Measurements from ENCODE around the gene TTC7B. TPM values are rescaled to one million over a fixed set of nuclear protein-coding genes. Genes with fewer than 3 reads are reported as not detected.

The TTC7B gene
- total and polyA plus RNA-seq, 10 of the 15 experiments (the other 5 are each of a cell fraction or from before 2014, with no cell fraction given), result under 0.01 to 1.1 (median 0.26) TPM; not detected in 2

DNA sequence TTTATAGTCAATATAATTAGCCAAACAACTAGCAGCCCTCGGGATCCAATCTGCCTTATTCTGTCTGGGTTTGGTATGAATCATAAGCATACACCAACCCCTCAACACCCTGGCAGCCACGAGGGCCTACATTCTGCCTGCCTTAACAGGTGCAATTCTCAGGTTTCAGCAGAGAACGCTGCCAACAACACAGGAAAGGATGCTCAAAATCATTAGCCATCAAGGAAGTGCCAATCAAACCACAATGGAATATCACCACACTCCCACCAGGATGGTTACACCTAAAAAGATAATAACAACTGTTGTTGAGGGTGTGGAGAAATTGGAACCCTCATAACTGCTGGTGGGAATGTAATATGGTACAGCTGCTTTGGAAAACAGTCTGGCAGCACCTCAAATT lies 122.8 kb downstream of the TTC7B start (continued):
- TF ChIP-seq, protein P1, sequence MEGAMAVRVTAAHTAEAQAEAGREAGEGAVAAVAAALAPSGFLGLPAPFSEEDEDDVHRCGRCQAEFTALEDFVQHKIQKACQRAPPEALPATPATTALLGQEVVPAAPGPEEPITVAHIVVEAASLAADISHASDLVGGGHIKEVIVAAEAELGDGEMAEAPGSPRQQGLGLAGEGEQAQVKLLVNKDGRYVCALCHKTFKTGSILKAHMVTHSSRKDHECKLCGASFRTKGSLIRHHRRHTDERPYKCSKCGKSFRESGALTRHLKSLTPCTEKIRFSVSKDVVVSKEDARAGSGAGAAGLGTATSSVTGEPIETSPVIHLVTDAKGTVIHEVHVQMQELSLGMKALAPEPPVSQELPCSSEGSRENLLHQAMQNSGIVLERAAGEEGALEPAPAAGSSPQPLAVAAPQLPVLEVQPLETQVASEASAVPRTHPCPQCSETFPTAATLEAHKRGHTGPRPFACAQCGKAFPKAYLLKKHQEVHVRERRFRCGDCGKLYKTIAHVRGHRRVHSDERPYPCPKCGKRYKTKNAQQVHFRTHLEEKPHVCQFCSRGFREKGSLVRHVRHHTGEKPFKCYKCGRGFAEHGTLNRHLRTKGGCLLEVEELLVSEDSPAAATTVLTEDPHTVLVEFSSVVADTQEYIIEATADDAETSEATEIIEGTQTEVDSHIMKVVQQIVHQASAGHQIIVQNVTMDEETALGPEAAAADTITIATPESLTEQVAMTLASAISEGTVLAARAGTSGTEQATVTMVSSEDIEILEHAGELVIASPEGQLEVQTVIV (IDR thresholded peaks at IDR 0.05; ENCODE audit: borderline replicate concordance, partially characterized antibody), result no peak
- TF ChIP-seq, protein P2, sequence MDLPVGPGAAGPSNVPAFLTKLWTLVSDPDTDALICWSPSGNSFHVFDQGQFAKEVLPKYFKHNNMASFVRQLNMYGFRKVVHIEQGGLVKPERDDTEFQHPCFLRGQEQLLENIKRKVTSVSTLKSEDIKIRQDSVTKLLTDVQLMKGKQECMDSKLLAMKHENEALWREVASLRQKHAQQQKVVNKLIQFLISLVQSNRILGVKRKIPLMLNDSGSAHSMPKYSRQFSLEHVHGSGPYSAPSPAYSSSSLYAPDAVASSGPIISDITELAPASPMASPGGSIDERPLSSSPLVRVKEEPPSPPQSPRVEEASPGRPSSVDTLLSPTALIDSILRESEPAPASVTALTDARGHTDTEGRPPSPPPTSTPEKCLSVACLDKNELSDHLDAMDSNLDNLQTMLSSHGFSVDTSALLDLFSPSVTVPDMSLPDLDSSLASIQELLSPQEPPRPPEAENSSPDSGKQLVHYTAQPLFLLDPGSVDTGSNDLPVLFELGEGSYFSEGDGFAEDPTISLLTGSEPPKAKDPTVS (IDR thresholded peaks at IDR 0.05; ENCODE audit: low read depth, low read length), result no peak

DNA sequence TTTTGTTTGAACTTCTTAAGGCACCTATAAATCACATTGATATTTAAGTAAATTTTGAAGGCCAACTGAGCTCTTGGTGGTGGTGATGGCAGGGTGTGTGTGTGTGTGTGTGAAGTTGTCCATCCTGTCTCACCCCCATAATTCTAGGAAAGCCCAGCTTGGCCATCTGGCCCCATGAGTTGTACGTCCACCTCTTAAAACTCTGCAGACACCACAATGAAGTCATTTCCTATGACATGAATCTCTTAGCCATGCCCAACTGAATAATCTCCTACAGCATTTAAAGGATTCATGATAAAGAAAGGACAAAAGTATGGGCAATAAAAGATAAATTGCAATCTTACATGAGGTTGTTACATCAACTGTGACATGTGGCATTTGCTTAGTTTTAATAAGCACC lies 123.4 kb downstream of the TTC7B start:
- 53% methylated on average over 1 of the region's 1 CpG for WGBS (ENCODE audit: insufficient coverage, insufficient replicate concordance, low lambda C conversion rate, missing lambda C conversion rate)
- Histone ChIP-seq H3K4me1 (ENCODE audit: control insufficient read depth, insufficient read depth, low read length) (no peaks in the 10 kb centered on the region), H3K27ac (ENCODE audit: control insufficient read depth, insufficient read depth) (no peak overlapping the region), H3K79me2 (ENCODE audit: control insufficient read depth, insufficient read depth, low read length) (no peaks in the 10 kb centered on the region), H4K20me1 (ENCODE audit: control insufficient read depth, insufficient read depth) (no peaks in the 10 kb centered on the region), H3K36me3 (ENCODE audit: control insufficient read depth in 2 of 2, insufficient read depth in 2 of 2, low read length in 1 of 2) (no peaks in the 10 kb centered on the region), H3K9ac (ENCODE audit: control insufficient read depth, insufficient read depth, low read length) (no peak overlapping the region), H2AFZ (ENCODE audit: control insufficient read depth, low read depth, low read length) (no peak overlapping the region), H3K4me2 (ENCODE audit: control insufficient read depth, insufficient read depth) (no peak overlapping the region), H3K4me3 (no peak overlapping the region), H3K27me3 (replicated peaks in 1 of 2; ENCODE audit: control insufficient read depth in 2 of 2, insufficient read depth in 2 of 2, low read length in 1 of 2) (peaks cover 0 to 2% of the 10 kb centered on the region in 2 experiments; a peak in 1 of 4 replicates), H3K9me3 (replicated peaks; ENCODE audit: control insufficient read depth, insufficient read depth, low read length) (no peaks in the 10 kb centered on the region)
- intact Hi-C loops (cut with micrococcal nuclease; ENCODE audit: unreplicated experiment), result no loop called here
- SMC1A ChIA-PET (ENCODE audit: uncharacterized antibody, unreplicated experiment), result no interaction called here
- TF ChIP-seq, protein P3, sequence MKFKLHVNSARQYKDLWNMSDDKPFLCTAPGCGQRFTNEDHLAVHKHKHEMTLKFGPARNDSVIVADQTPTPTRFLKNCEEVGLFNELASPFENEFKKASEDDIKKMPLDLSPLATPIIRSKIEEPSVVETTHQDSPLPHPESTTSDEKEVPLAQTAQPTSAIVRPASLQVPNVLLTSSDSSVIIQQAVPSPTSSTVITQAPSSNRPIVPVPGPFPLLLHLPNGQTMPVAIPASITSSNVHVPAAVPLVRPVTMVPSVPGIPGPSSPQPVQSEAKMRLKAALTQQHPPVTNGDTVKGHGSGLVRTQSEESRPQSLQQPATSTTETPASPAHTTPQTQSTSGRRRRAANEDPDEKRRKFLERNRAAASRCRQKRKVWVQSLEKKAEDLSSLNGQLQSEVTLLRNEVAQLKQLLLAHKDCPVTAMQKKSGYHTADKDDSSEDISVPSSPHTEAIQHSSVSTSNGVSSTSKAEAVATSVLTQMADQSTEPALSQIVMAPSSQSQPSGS (IDR thresholded peaks at IDR 0.05; ENCODE audit: low read length), result no peak
- TF ChIP-seq FOS (IDR thresholded peaks at IDR 0.05; ENCODE audit: borderline replicate concordance, extremely low read depth, insufficient read length) (no peak), HDAC6 (IDR thresholded peaks at IDR 0.05; ENCODE audit: unreplicated experiment) (no peak), KAT2A (conservative IDR thresholded peaks at IDR 0.05; ENCODE audit: control insufficient read depth, low read depth, low read length) (no peak)
- TF ChIP-seq, protein P4, sequence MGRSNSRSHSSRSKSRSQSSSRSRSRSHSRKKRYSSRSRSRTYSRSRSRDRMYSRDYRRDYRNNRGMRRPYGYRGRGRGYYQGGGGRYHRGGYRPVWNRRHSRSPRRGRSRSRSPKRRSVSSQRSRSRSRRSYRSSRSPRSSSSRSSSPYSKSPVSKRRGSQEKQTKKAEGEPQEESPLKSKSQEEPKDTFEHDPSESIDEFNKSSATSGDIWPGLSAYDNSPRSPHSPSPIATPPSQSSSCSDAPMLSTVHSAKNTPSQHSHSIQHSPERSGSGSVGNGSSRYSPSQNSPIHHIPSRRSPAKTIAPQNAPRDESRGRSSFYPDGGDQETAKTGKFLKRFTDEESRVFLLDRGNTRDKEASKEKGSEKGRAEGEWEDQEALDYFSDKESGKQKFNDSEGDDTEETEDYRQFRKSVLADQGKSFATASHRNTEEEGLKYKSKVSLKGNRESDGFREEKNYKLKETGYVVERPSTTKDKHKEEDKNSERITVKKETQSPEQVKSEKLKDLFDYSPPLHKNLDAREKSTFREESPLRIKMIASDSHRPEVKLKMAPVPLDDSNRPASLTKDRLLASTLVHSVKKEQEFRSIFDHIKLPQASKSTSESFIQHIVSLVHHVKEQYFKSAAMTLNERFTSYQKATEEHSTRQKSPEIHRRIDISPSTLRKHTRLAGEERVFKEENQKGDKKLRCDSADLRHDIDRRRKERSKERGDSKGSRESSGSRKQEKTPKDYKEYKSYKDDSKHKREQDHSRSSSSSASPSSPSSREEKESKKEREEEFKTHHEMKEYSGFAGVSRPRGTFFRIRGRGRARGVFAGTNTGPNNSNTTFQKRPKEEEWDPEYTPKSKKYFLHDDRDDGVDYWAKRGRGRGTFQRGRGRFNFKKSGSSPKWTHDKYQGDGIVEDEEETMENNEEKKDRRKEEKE (IDR thresholded peaks at IDR 0.05), result no peak
- TF ChIP-seq, protein P5, sequence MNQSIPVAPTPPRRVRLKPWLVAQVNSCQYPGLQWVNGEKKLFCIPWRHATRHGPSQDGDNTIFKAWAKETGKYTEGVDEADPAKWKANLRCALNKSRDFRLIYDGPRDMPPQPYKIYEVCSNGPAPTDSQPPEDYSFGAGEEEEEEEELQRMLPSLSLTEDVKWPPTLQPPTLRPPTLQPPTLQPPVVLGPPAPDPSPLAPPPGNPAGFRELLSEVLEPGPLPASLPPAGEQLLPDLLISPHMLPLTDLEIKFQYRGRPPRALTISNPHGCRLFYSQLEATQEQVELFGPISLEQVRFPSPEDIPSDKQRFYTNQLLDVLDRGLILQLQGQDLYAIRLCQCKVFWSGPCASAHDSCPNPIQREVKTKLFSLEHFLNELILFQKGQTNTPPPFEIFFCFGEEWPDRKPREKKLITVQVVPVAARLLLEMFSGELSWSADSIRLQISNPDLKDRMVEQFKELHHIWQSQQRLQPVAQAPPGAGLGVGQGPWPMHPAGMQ (IDR thresholded peaks at IDR 0.05; ENCODE audit: borderline replicate concordance), result no peak
- TF ChIP-seq, protein P6, sequence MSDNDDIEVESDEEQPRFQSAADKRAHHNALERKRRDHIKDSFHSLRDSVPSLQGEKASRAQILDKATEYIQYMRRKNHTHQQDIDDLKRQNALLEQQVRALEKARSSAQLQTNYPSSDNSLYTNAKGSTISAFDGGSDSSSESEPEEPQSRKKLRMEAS (IDR thresholded peaks at IDR 0.05; ENCODE audit: low read depth, low read length), result no peak
- ATAC-seq (no peak), FAIRE-seq (peak; percentile 52), DNase-seq (ENCODE audit: low read depth, low spot score) (no peak)
- POLR2A ChIA-PET, result interaction anchor here (1.0 kb wide), 1 partner anchor 27 kb away, joined by 4 read pairs; no protein-coding TSS in a partner anchor
- CTCF ChIA-PET, result interaction anchor here (0.7 kb wide), 1 partner anchor 65 kb away, joined by 3 read pairs; no protein-coding TSS in a partner anchor
- in situ Hi-C loops (cut with MboI), result loop anchor here (10.0 kb wide), 1 partner anchor 388 kb away; no protein-coding TSS in a partner anchor
- RAD21 ChIA-PET (ENCODE audit: unreplicated experiment), result no interaction called here
- BruUV-seq (replicated peaks), result no TSS peak
